H1 (cell line): Measurements from ENCODE around the gene ARHGEF6. TPM values are rescaled to one million over a fixed set of nuclear protein-coding genes. Genes with fewer than 3 reads are reported as not detected.

Source experiments
- CTCF ChIA-PET: fragments of 300-600 bp; sonication (Branson Sonifier 250); formaldehyde crosslinking; loops from one replicate; lab custom pipeline; 2021; ENCODE audit not compliant: partially characterized antibody; lab: Charles Lee
- POLR2A ChIA-PET: fragments of 300-600 bp; sonication (Branson Sonifier 250); formaldehyde crosslinking; loops from one replicate; lab custom pipeline; 2021; ENCODE audit warnings: inconsistent platforms; ENCODE audit not compliant: partially characterized antibody; lab: Charles Lee
- DNase-seq, 2 experiments: peaks; one replicate each; pipeline versions ENCODE4 v3.0.0 to v3.0.0-alpha.2; 2010 to 2022; ENCODE audit warnings: low spot score in 2 of 2, low read depth in 1 of 2, mixed read lengths in 1 of 2
- FAIRE-seq: peaks from 2 replicates; lab custom pipeline; 2011; peaks lifted over from hg19 to GRCh38; lab: Jason Lieb, UNC
- H2AFZ ChIP-seq: 2 replicates; pipeline ENCODE4 v1.8.1; 2012; ENCODE audit warnings: low read length, inconsistent platforms
- H2AK5ac ChIP-seq: 2 replicates; pipeline ENCODE4 v1.6.1; 2013; ENCODE audit warnings: low read depth, low read length
- H2BK120ac ChIP-seq: replicated peaks from 2 replicates; pipeline ENCODE3; 2013; ENCODE audit warnings: low read depth, low read length, inconsistent platforms
- H2BK12ac ChIP-seq: 2 replicates; pipeline ENCODE4 v1.6.1; 2013; ENCODE audit warnings: low read depth, low read length
- H2BK15ac ChIP-seq: 2 replicates; pipeline ENCODE4 v1.6.1; 2013; ENCODE audit warnings: low read length
- H2BK20ac ChIP-seq: 2 replicates; pipeline ENCODE4 v1.6.1; 2013; ENCODE audit warnings: low read length
- H2BK5ac ChIP-seq: 2 replicates; pipeline ENCODE4 v1.6.1; 2013; ENCODE audit warnings: low read depth, low read length
- H3K14ac ChIP-seq: 2 replicates; pipeline ENCODE4 v1.6.1; 2013; ENCODE audit warnings: inconsistent platforms; ENCODE audit not compliant: insufficient read length
- H3K18ac ChIP-seq: 2 replicates; pipeline ENCODE4 v1.6.1; 2013; ENCODE audit warnings: low read length; ENCODE audit errors: extremely low read depth
- H3K23ac ChIP-seq: 2 replicates; pipeline ENCODE4 v1.6.1; 2013; ENCODE audit warnings: inconsistent platforms; ENCODE audit not compliant: insufficient read length
- H3K23me2 ChIP-seq: 2 replicates; pipeline ENCODE4 v1.6.1; 2013; ENCODE audit warnings: low read depth, low read length
- H3K27ac ChIP-seq: 2 replicates; pipeline ENCODE4 v1.6.1; 2011; ENCODE audit warnings: low read depth, low read length, inconsistent platforms
- H3K27me3 ChIP-seq, 4 experiments: replicated peaks in 1 of 4; 1 replicate in 1 of 4; 2 replicates in 3 of 4; pipeline versions ENCODE4 v1.6.1 to v1.8.1; 2011 to 2013; ENCODE audit warnings: low read length in 3 of 4, mild to moderate bottlenecking in 3 of 4, inconsistent platforms in 2 of 4, mixed read lengths in 2 of 4, moderate library complexity in 1 of 4; ENCODE audit not compliant: control insufficient read depth in 3 of 4, insufficient read depth in 3 of 4; ENCODE audit errors: extremely low read depth in 1 of 4
- H3K36me3 ChIP-seq, 4 experiments: 2 replicates each; pipeline versions ENCODE4 v1.6.1 to v1.8.1; 2011 to 2013; ENCODE audit warnings: mild to moderate bottlenecking in 4 of 4, low read length in 3 of 4, moderate library complexity in 2 of 4, control low read depth in 1 of 4, inconsistent platforms in 1 of 4; ENCODE audit not compliant: insufficient read depth in 4 of 4, control insufficient read depth in 2 of 4
- H3K4ac ChIP-seq: replicated peaks from 2 replicates; pipeline ENCODE3; 2013; ENCODE audit warnings: low read length, low read depth, mixed read lengths, inconsistent platforms; ENCODE audit not compliant: insufficient read length
- H3K4me1 ChIP-seq, 4 experiments: replicated peaks in 1 of 4; 1 replicate in 1 of 4; 2 replicates in 3 of 4; pipeline versions ENCODE4 v1.6.1 to v1.8.1; 2011 to 2013; ENCODE audit warnings: low read length in 3 of 4, inconsistent platforms in 2 of 4, mixed read lengths in 1 of 4; ENCODE audit not compliant: insufficient read depth in 4 of 4, control insufficient read depth in 3 of 4
- H3K4me2 ChIP-seq, 2 experiments: 2 replicates each; pipeline versions ENCODE4 v1.6.1 to v1.8.1; 2011 to 2013; ENCODE audit warnings: low read depth in 2 of 2, low read length in 2 of 2, control low read depth in 1 of 2, inconsistent platforms in 1 of 2, mild to moderate bottlenecking in 1 of 2; ENCODE audit not compliant: insufficient read depth in 1 of 2
- H3K4me3 ChIP-seq, 4 experiments: fragments of 200-600, 300-600 bp in 1 of 4; sonication (generic), shearing (Covaris generic), sonication (Bioruptor Twin) in 1 of 4; 2 replicates each; pipeline versions ENCODE4 v1.5.1 to v1.8.1; 2011 to 2016; ENCODE audit warnings: low read length in 4 of 4, low read depth in 3 of 4, control low read depth in 2 of 4, inconsistent platforms in 2 of 4, mild to moderate bottlenecking in 2 of 4, mixed read lengths in 1 of 4, moderate library complexity in 1 of 4; ENCODE audit not compliant: insufficient read depth in 2 of 4; ENCODE audit errors: extremely low read depth in 1 of 4
- H3K56ac ChIP-seq: replicated peaks from 2 replicates; pipeline ENCODE3; 2013; ENCODE audit warnings: low read depth, mild to moderate bottlenecking, mixed read lengths, low read length, inconsistent platforms; ENCODE audit not compliant: insufficient read length
- H3K79me1 ChIP-seq: 2 replicates; pipeline ENCODE4 v1.6.1; 2013; ENCODE audit warnings: low read depth, low read length, control low read depth
- H3K79me2 ChIP-seq, 2 experiments: 2 replicates each; pipeline versions ENCODE4 v1.6.1 to v1.8.1; 2012 to 2013; ENCODE audit warnings: low read length in 2 of 2, mild to moderate bottlenecking in 2 of 2, inconsistent platforms in 1 of 2; ENCODE audit not compliant: insufficient read depth in 2 of 2, control insufficient read depth in 1 of 2
- H3K9ac ChIP-seq, 4 experiments: replicated peaks in 1 of 4; 1 replicate in 1 of 4; 2 replicates in 3 of 4; pipeline versions ENCODE4 v1.6.1 to v1.8.1; 2011 to 2013; ENCODE audit warnings: low read depth in 3 of 4, low read length in 3 of 4, control low read depth in 2 of 4, mild to moderate bottlenecking in 2 of 4, moderate library complexity in 2 of 4, inconsistent platforms in 1 of 4; ENCODE audit errors: extremely low read depth in 1 of 4
- H3K9me3 ChIP-seq, 2 experiments: 2 replicates each; pipeline versions ENCODE4 v1.6.1 to v1.8.1; 2012 to 2013; ENCODE audit warnings: mild to moderate bottlenecking in 2 of 2, moderate library complexity in 2 of 2, control low read depth in 1 of 2, inconsistent platforms in 1 of 2, low read depth in 1 of 2, low read length in 1 of 2, mixed read lengths in 1 of 2; ENCODE audit not compliant: insufficient read depth in 2 of 2
- H4K20me1 ChIP-seq, 2 experiments: replicated peaks in 1 of 2; 2 replicates each; pipeline versions ENCODE3 to v1.8.1; 2011 to 2013; ENCODE audit warnings: inconsistent platforms in 2 of 2, low read length in 2 of 2, mild to moderate bottlenecking in 1 of 2; ENCODE audit not compliant: insufficient read depth in 2 of 2, control insufficient read depth in 1 of 2
- H4K5ac ChIP-seq: 2 replicates; pipeline ENCODE4 v1.6.1; 2013; ENCODE audit warnings: low read length, low read depth, mixed read lengths, inconsistent platforms; ENCODE audit not compliant: insufficient read length
- H4K8ac ChIP-seq: 2 replicates; pipeline ENCODE4 v1.8.0; 2013; ENCODE audit warnings: mild to moderate bottlenecking, moderate library complexity, low read length, inconsistent platforms; ENCODE audit not compliant: insufficient read depth; ENCODE audit errors: extremely low read depth
- H4K91ac ChIP-seq: replicated peaks from 2 replicates; pipeline ENCODE3; 2013; ENCODE audit warnings: low read length, mixed read lengths, inconsistent platforms; ENCODE audit not compliant: insufficient read length
- KDM4A ChIP-seq: IDR thresholded peaks from one replicate; pipeline ENCODE4 v1.7.1; 2012; ENCODE audit warnings: low read depth, mild to moderate bottlenecking, moderate library complexity, low read length, inconsistent platforms; ENCODE audit not compliant: severe bottlenecking
- NRF1 ChIP-seq: IDR thresholded peaks from 2 replicates; pipeline ENCODE4 v1.6.1; 2011; ENCODE audit warnings: mild to moderate bottlenecking, low read depth, low read length, improper control_type of control experiment
- SIX5 ChIP-seq: IDR thresholded peaks from 2 replicates; pipeline ENCODE4 v1.6.1; 2011; ENCODE audit warnings: mild to moderate bottlenecking, low read depth, low read length
- WGBS, 2 experiments: shearing (Covaris generic) in 1 of 2; methylation state at CpG; one replicate each; pipeline versions ENCODE4 v1.1.6 to v1.1.7; 2013 to 2015; ENCODE audit warnings: low lambda C conversion rate in 2 of 2, mixed read lengths in 2 of 2, inconsistent platforms in 1 of 2, low coverage in 1 of 2, missing lambda C conversion rate in 1 of 2; ENCODE audit not compliant: insufficient replicate concordance in 2 of 2, insufficient coverage in 1 of 2, insufficient read length in 1 of 2; ENCODE audit errors: extremely low coverage in 1 of 2, missing lambda C conversion rate in 1 of 2; 5-methylcytosine and 5-hydroxymethylcytosine counted together
- polyA plus RNA-seq, 7 experiments: library from polyadenylated mRNA; depleted of rRNA in 3 of 7; stranded (reverse) in 5 of 7; unstranded in 2 of 7; fragments of >200 nt in 5 of 7; fragments of 200-250 nt in 2 of 7; gene quantifications; 1 replicate in 5 of 7; 2 replicates in 1 of 7; 4 replicates in 1 of 7; pipeline versions ENCODE4 v1.2.1 to v1.2.3, GENCODE V29; 2011 to 2013; ENCODE audit warnings: missing spikeins in 2 of 7, mixed read lengths in 2 of 7
- total RNA-seq: library from RNA; stranded (reverse); fragmentation: NEBNext Ultra II Directional; extraction: Animal tissue kit (Norgen Biotek cat#: 25700); gene quantifications from 2 replicates; pipeline ENCODE4 v1.2.1, GENCODE V29; 2021

Gene ARHGEF6
- total and polyA plus RNA-seq, 2 of the 8 experiments (the other 6 are each of a cell fraction or from before 2014, with no cell fraction given) = 3.6 to 3.7 TPM

DNA sequence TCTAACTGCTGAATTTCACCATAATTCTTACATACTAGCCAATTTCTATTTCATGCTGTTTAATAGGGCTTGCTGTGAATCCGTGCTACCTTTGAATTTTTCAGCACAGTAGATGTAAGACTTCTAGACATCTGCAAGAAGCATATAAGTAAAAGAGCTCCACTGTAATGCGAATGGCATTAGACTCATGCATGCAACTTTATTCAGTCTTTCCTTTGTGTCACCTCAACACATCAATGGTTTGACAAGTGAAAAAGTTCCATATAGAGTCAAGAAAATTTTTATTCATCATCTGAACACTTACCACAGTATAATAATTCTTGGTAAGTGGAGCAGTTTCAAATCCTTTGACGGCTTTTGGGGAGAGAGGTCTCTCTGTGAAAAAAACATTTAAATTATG, 48.9 kb downstream of the ARHGEF6 start:
- no peak for DNase-seq
- no peak overlapping the region for H3K56ac ChIP-seq
- no peak overlapping the region for H2AK5ac ChIP-seq
- no peak overlapping the region for H3K9ac ChIP-seq
- POLR2A ChIA-PET = interaction anchor here (0.9 kb wide), 1 partner anchor 135 kb away, joined by 3 read pairs; no protein-coding TSS in a partner anchor
- no peak overlapping the region for H2AFZ ChIP-seq
- no peaks in the 10 kb centered on the region for H3K27me3 ChIP-seq
- no peak overlapping the region for H3K4ac ChIP-seq
- no peak overlapping the region for H4K8ac ChIP-seq
- H3K18ac ChIP-seq = no peak overlapping the region
- H3K23ac ChIP-seq = no peak overlapping the region
- no peak overlapping the region for H3K14ac ChIP-seq
- no peak overlapping the region for H3K4me2 ChIP-seq
- FAIRE-seq = no peak
- H4K91ac ChIP-seq = no peak overlapping the region
- no peak overlapping the region for H3K27ac ChIP-seq
- no peak overlapping the region for H3K4me3 ChIP-seq
- no peak overlapping the region for H2BK12ac ChIP-seq
- H3K79me2 ChIP-seq = no peaks in the 10 kb centered on the region
- no peaks in the 10 kb centered on the region; a peak in 1 of 8 replicates for H3K36me3 ChIP-seq
- no peak overlapping the region for H4K5ac ChIP-seq
- H3K9me3 ChIP-seq = no peaks in the 10 kb centered on the region
- no peaks in the 10 kb centered on the region for H3K4me1 ChIP-seq
- H3K79me1 ChIP-seq = no peaks in the 10 kb centered on the region
- no peaks in the 10 kb centered on the region for H3K23me2 ChIP-seq
- no peaks in the 10 kb centered on the region for H4K20me1 ChIP-seq
- H2BK120ac ChIP-seq = no peak overlapping the region
- 98% methylated on average over 3 of the region's 3 CpGs; no CpG with 5 or more reads in 1 of the 2 experiments for WGBS, 2 experiments
- H2BK15ac ChIP-seq = no peak overlapping the region
- CTCF ChIA-PET = no interaction called here
- no peak overlapping the region for H2BK20ac ChIP-seq
- H2BK5ac ChIP-seq = no peak overlapping the region
- no peak for TF ChIP-seq KDM4A
- no peak for TF ChIP-seq NRF1
- TF ChIP-seq SIX5 = no peak
